T-cell (primary cell): ENCODE data around the gene MYO10. TPM values are rescaled to one million over a fixed set of nuclear protein-coding genes. Genes with fewer than 3 reads are reported as not detected.

Experiments used
- ATAC-seq, 4 experiments: fragments of 200-7000 bp in 3 of 4; fragments of 150-1000 bp in 1 of 4; cut with Tn5 transposase; replicated peaks in 1 of 4; 1 replicate in 3 of 4; 2 replicates in 1 of 4; pipeline ENCODE4 v1.10.0; 2021; ENCODE audit warnings: moderate library complexity in 3 of 4, mild to moderate bottlenecking in 2 of 4, moderate number of reproducible peaks in 1 of 4
- CTCF ChIA-PET, 2 donors: fragments of 300-600 bp; sonication (Branson Sonifier 250); formaldehyde crosslinking; loops; one replicate each; lab custom pipeline; 2022; ENCODE audit warnings: antibody characterized with exemption in 2 of 2; lab: Charles Lee
- POLR2A ChIA-PET, 2 donors: fragments of 300-600 bp; sonication (Branson Sonifier 250); formaldehyde crosslinking; loops; one replicate each; lab custom pipeline; 2022; ENCODE audit warnings: antibody characterized with exemption in 2 of 2; lab: Charles Lee
- DNase-seq, 35 experiments: peaks; one replicate each; pipeline versions ENCODE4 v3.0.0 to v3.0.0-alpha.2; 2013 to 2023
- H3K27ac ChIP-seq: one replicate; pipeline ENCODE4 v1.5.1; 2013; ENCODE audit warnings: low read length
- H3K27me3 ChIP-seq, 2 experiments: replicated peaks in 1 of 2; 1 replicate in 1 of 2; 2 replicates in 1 of 2; pipeline versions ENCODE4 v1.6.1 to v1.7.0; 2013; ENCODE audit warnings: low read length in 1 of 2, mixed read lengths in 1 of 2; ENCODE audit not compliant: control insufficient read depth in 2 of 2, insufficient read depth in 2 of 2; ENCODE audit errors: extremely low read depth in 1 of 2
- H3K36me3 ChIP-seq, 2 donors: 1 replicate in 1 of 2; 2 replicates in 1 of 2; pipeline versions ENCODE4 v1.6.1 to v1.7.0; 2013; ENCODE audit warnings: low read length in 1 of 2; ENCODE audit not compliant: control insufficient read depth in 2 of 2, insufficient read depth in 1 of 2; ENCODE audit errors: extremely low read depth in 1 of 2
- H3K4me1 ChIP-seq, 2 experiments: 1 replicate in 1 of 2; 2 replicates in 1 of 2; pipeline versions ENCODE4 v1.6.1 to v1.7.0; 2013; ENCODE audit warnings: low read length in 2 of 2, mixed read lengths in 1 of 2; ENCODE audit not compliant: insufficient read depth in 2 of 2, control insufficient read depth in 1 of 2; ENCODE audit errors: extremely low read depth in 1 of 2
- H3K4me3 ChIP-seq, 2 donors: 1 replicate in 1 of 2; 2 replicates in 1 of 2; pipeline versions ENCODE4 v1.5.1 to v1.7.0; 2013; ENCODE audit warnings: mild to moderate bottlenecking in 2 of 2, low read length in 1 of 2, moderate library complexity in 1 of 2; ENCODE audit not compliant: control insufficient read depth in 1 of 2; ENCODE audit errors: extremely low read depth in 1 of 2
- H3K9me3 ChIP-seq: 2 replicates; pipeline ENCODE4 v1.7.0; 2013
- H3K27ac Mint-ChIP-seq, 2 donors: one replicate each; pipeline ENCODE4 v1.8.0; 2020 to 2021; ENCODE audit warnings: mild to moderate bottlenecking in 2 of 2, mixed read lengths in 2 of 2
- H3K27me3 Mint-ChIP-seq, 2 donors: one replicate each; pipeline ENCODE4 v1.8.0; 2021 to 2022; ENCODE audit warnings: mixed read lengths in 2 of 2
- H3K36me3 Mint-ChIP-seq: one replicate; pipeline ENCODE4 v1.8.0; 2021; ENCODE audit warnings: mixed read lengths
- H3K4me1 Mint-ChIP-seq, 3 donors: one replicate each; pipeline ENCODE4 v1.8.0; 2020 to 2022; ENCODE audit warnings: mixed read lengths in 3 of 3, mild to moderate bottlenecking in 1 of 3
- H3K4me3 Mint-ChIP-seq, 3 donors: one replicate each; pipeline ENCODE4 v1.8.0; 2020 to 2022; ENCODE audit warnings: mild to moderate bottlenecking in 3 of 3, mixed read lengths in 3 of 3, moderate library complexity in 3 of 3
- H3K9me3 Mint-ChIP-seq, 3 donors: one replicate each; pipeline ENCODE4 v1.8.0; 2020 to 2022; ENCODE audit warnings: mixed read lengths in 3 of 3
- WGBS: methylation state at CpG from one replicate; pipeline ENCODE4 v1.1.5; 2013; ENCODE audit warnings: missing lambda C conversion rate; ENCODE audit not compliant: insufficient coverage; 5-methylcytosine and 5-hydroxymethylcytosine counted together
- total RNA-seq, 35 experiments: library from RNA in 6 of 35; stranded (reverse) in 6 of 35; fragments of 120-200 nt in 1 of 35; gene quantifications; one replicate each; pipeline versions ENCODE4 v1.2.1 to v1.2.4 and lab custom pipeline; 2013 to 2026

MYO10 gene
- total RNA-seq, 5 donors from 2014 or later (not counting 1 experiment from before 2014, with no cell fraction given), result 0.20 to 0.47 (median 0.23) TPM; not detected in 2

GRCh38 chr5:16776611-16777251, 159.4 kb downstream of the MYO10 start:
- Histone ChIP-seq H3K9me3 (no peaks in the 10 kb centered on the region), H3K4me1 (no peaks in the 10 kb centered on the region), H3K36me3 (no peaks in the 10 kb centered on the region), H3K4me3 (no peak overlapping the region), H3K27ac (no peak overlapping the region), H3K27me3 (no peaks in the 10 kb centered on the region)
- WGBS, result 100% methylated on average over 1 of the region's 10 CpGs
- DNase-seq (no peak), ATAC-seq (no peak)
- Mint-ChIP-seq H3K4me1 (no peaks in the 10 kb centered on the region), H3K36me3 (no peaks in the 10 kb centered on the region), H3K4me3 (no peak overlapping the region), H3K9me3 (no peaks in the 10 kb centered on the region), H3K27ac (no peak overlapping the region), H3K27me3 (peaks cover 0 to 3% of the 10 kb centered on the region in 2 donors)
- CTCF ChIA-PET, result interaction anchor here in 1 of 2 donors (0.6 kb wide), 2 partner anchors 467 to 1889 kb away, joined by 3 to 4 read pairs; no protein-coding TSS in a partner anchor
- POLR2A ChIA-PET, result no interaction called here

- H3K4me1 Mint-ChIP-seq, result no peaks in the 10 kb centered on the region
- CTCF ChIA-PET, result no interaction called here
- H3K4me1 ChIP-seq, result no peaks in the 10 kb centered on the region
- no peak overlapping the region for H3K27ac Mint-ChIP-seq
- no peaks in the 10 kb centered on the region for H3K9me3 Mint-ChIP-seq
- no peaks in the 10 kb centered on the region for H3K36me3 ChIP-seq
- no peaks in the 10 kb centered on the region for H3K36me3 Mint-ChIP-seq
- no peaks in the 10 kb centered on the region for H3K27me3 ChIP-seq
- no peaks in the 10 kb centered on the region for H3K9me3 ChIP-seq
- H3K27ac ChIP-seq, result no peak overlapping the region
- no peaks in the 10 kb centered on the region for H3K27me3 Mint-ChIP-seq
- ATAC-seq (no peak), DNase-seq (no peak)
- no peak overlapping the region for H3K4me3 Mint-ChIP-seq
- no peak overlapping the region for H3K4me3 ChIP-seq
- 90% methylated on average over 2 of the region's 4 CpGs for WGBS
- POLR2A ChIA-PET, result no interaction called here
These were observed 161.3 kb downstream of the MYO10 start for GRCh38 chr5:16774806-16775205.

- Histone ChIP-seq H3K4me1 (no peaks in the 10 kb centered on the region), H3K27ac (no peak overlapping the region), H3K27me3 (no peaks in the 10 kb centered on the region), H3K9me3 (no peaks in the 10 kb centered on the region), H3K36me3 (no peaks in the 10 kb centered on the region), H3K4me3 (no peak overlapping the region)
- Mint-ChIP-seq H3K27me3 (peaks cover 0 to 2% of the 10 kb centered on the region in 2 donors), H3K27ac (no peak overlapping the region), H3K9me3 (no peaks in the 10 kb centered on the region), H3K36me3 (no peaks in the 10 kb centered on the region), H3K4me1 (no peaks in the 10 kb centered on the region), H3K4me3 (no peak overlapping the region)
- no CpG with 5 or more reads among the region's 3 CpGs for WGBS
- ATAC-seq (no peak), DNase-seq (no peak)
- CTCF ChIA-PET, result no interaction called here
- POLR2A ChIA-PET, result no interaction called here
These were observed 162.1 kb downstream of the MYO10 start for GRCh38 chr5:16773991-16774390.

- Histone ChIP-seq H3K36me3 (no peaks in the 10 kb centered on the region), H3K4me3 (no peak overlapping the region), H3K27me3 (no peaks in the 10 kb centered on the region), H3K9me3 (no peaks in the 10 kb centered on the region), H3K27ac (no peak overlapping the region), H3K4me1 (no peaks in the 10 kb centered on the region)
- Mint-ChIP-seq H3K4me1 (no peaks in the 10 kb centered on the region), H3K27me3 (peaks cover 0 to 2% of the 10 kb centered on the region in 2 donors), H3K27ac (no peak overlapping the region), H3K4me3 (no peak overlapping the region), H3K36me3 (no peaks in the 10 kb centered on the region), H3K9me3 (no peaks in the 10 kb centered on the region)
- ChIA-PET POLR2A (no interaction called here), CTCF (no interaction called here)
- ATAC-seq, result no peak
- no peak for DNase-seq
- WGBS, result 100% methylated on average over 1 of the region's 3 CpGs
These were observed 163.5 kb downstream of the MYO10 start for GRCh38 chr5:16772556-16772955.

- H3K27ac Mint-ChIP-seq, result no peak overlapping the region
- H3K4me1 Mint-ChIP-seq, result no peaks in the 10 kb centered on the region
- ChIA-PET CTCF (interaction anchor here (0.6 to 0.7 kb wide), 3 partner anchors 57 to 499 kb away, joined by 3 to 4 read pairs (median 3); no protein-coding TSS in a partner anchor), POLR2A (interaction anchor here in 1 of 2 donors (0.6 kb wide), 1 partner anchor 105 kb away, joined by 4 read pairs; no protein-coding TSS in a partner anchor)
- ATAC-seq, result no peak
- H3K4me1 ChIP-seq, result no peaks in the 10 kb centered on the region
- no peak overlapping the region for H3K4me3 ChIP-seq
- no peak for DNase-seq
- no peak overlapping the region for H3K4me3 Mint-ChIP-seq
- no peaks in the 10 kb centered on the region for H3K36me3 Mint-ChIP-seq
- 93% methylated on average over 2 of the region's 3 CpGs for WGBS
- H3K36me3 ChIP-seq, result no peaks in the 10 kb centered on the region
- H3K9me3 Mint-ChIP-seq, result no peaks in the 10 kb centered on the region
- H3K27me3 Mint-ChIP-seq, result peaks cover 0 to 2% of the 10 kb centered on the region in 2 donors
- no peak overlapping the region for H3K27ac ChIP-seq
- no peaks in the 10 kb centered on the region for H3K27me3 ChIP-seq
- no peaks in the 10 kb centered on the region for H3K9me3 ChIP-seq
These were observed 167.9 kb downstream of the MYO10 start for GRCh38 chr5:16768184-16768583.

- no peaks in the 10 kb centered on the region for H3K9me3 Mint-ChIP-seq
- H3K4me3 Mint-ChIP-seq, result no peak overlapping the region
- Histone ChIP-seq H3K27me3 (no peaks in the 10 kb centered on the region), H3K4me3 (no peak overlapping the region), H3K9me3 (no peaks in the 10 kb centered on the region), H3K27ac (no peak overlapping the region), H3K36me3 (no peaks in the 10 kb centered on the region), H3K4me1 (peaks cover 4 to 5% of the 10 kb centered on the region in 2 experiments)
- CTCF ChIA-PET, result interaction anchor here in 1 of 2 donors (0.6 kb wide), 1 partner anchor 225 kb away, joined by 8 read pairs; no protein-coding TSS in a partner anchor
- H3K36me3 Mint-ChIP-seq, result no peaks in the 10 kb centered on the region
- H3K4me1 Mint-ChIP-seq, result peaks cover 5 to 7% (median 6%) of the 10 kb centered on the region in 3 donors
- H3K27me3 Mint-ChIP-seq, result no peaks in the 10 kb centered on the region
- WGBS, result 84% methylated on average over 4 of the region's 5 CpGs
- H3K27ac Mint-ChIP-seq, result no peak overlapping the region
- POLR2A ChIA-PET, result no interaction called here
- ATAC-seq (no peak), DNase-seq (no peak)
These were observed 172.9 kb downstream of the MYO10 start for GRCh38 chr5:16763211-16763610.
